Breast epithelium (tissue), 3 donors: ENCODE measurements around the gene FAM174B.

ENCODE experiments used
- POLR2A ChIP-seq: fragments of 450-650 bp; IDR thresholded peaks from one replicate; pipeline ENCODE4 v1.6.1; 2016; ENCODE audit warnings: antibody characterized with exemption, mild to moderate bottlenecking, moderate library complexity
- TF ChIP-seq, protein P1 (sequence below), 3 donors: fragments of 450-650 bp; IDR thresholded peaks; one replicate each; pipeline ENCODE4 v1.5.1; 2016 to 2017; ENCODE audit warnings: antibody characterized with exemption in 3 of 3, mild to moderate bottlenecking in 3 of 3, moderate library complexity in 3 of 3

DNA sequence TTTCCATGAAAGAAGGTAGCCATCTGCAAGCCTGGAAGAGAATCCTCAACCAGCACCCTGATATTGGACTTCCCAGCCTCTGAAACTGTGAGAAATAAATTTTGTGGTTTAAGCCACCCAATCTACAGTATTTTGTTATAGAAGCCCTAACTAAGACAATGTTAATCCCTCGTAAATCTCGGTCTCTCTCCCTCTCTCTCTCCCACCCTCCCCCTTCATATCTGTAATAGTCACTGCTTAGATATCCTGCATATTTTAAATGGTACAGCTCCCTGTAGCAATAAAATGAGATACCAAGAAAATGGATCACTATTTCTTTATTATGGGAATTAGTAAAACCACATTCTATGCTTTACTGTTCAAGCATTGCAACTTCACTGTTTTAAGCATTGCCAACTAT lies 21.0 kb upstream of the FAM174B start:
- TF ChIP-seq, protein P1, sequence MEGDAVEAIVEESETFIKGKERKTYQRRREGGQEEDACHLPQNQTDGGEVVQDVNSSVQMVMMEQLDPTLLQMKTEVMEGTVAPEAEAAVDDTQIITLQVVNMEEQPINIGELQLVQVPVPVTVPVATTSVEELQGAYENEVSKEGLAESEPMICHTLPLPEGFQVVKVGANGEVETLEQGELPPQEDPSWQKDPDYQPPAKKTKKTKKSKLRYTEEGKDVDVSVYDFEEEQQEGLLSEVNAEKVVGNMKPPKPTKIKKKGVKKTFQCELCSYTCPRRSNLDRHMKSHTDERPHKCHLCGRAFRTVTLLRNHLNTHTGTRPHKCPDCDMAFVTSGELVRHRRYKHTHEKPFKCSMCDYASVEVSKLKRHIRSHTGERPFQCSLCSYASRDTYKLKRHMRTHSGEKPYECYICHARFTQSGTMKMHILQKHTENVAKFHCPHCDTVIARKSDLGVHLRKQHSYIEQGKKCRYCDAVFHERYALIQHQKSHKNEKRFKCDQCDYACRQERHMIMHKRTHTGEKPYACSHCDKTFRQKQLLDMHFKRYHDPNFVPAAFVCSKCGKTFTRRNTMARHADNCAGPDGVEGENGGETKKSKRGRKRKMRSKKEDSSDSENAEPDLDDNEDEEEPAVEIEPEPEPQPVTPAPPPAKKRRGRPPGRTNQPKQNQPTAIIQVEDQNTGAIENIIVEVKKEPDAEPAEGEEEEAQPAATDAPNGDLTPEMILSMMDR (IDR thresholded peaks at IDR 0.05): no peak
- no peak for TF ChIP-seq POLR2A
